Ovary (tissue), 9 donors: ENCODE data around the gene NGF. TPM values are rescaled to one million over a fixed set of nuclear protein-coding genes. Genes with fewer than 3 reads are reported as not detected.

Experiments
- DNase-seq, 5 donors: peaks; one replicate each; pipeline ENCODE4 v3.0.0-alpha.2; 2019 to 2020
- H3K27ac ChIP-seq, 2 donors: fragments of 200-600 bp; one replicate each; pipeline versions ENCODE4 v1.5.1 to v1.8.0; 2019 to 2022
- H3K27me3 ChIP-seq: fragments of 200-600 bp; one replicate; pipeline ENCODE4 v1.8.0; 2022
- H3K36me3 ChIP-seq: fragments of 200-600 bp; sonication (generic); one replicate; pipeline ENCODE4 v1.5.1; 2019
- H3K4me1 ChIP-seq: one replicate; pipeline ENCODE4 v1.8.1; 2013; ENCODE audit warnings: mild to moderate bottlenecking, moderate library complexity; ENCODE audit not compliant: insufficient read depth
- H3K4me3 ChIP-seq: fragments of 200-600 bp; sonication (generic); one replicate; pipeline ENCODE4 v1.5.1; 2017
- H3K9me3 ChIP-seq, 2 donors: fragments of 200-600 bp in 1 of 2; sonication (generic) in 1 of 2; one replicate each; pipeline versions ENCODE4 v1.5.1 to v1.8.1; 2013 to 2019; ENCODE audit warnings: mild to moderate bottlenecking in 1 of 2, moderate library complexity in 1 of 2
- CTCF ChIP-seq, 3 donors: fragments of 450-650 bp in 2 of 3; fragments of 200-600 bp in 1 of 3; IDR thresholded peaks; one replicate each; pipeline versions ENCODE4 v1.5.1 to v1.8.0; 2016 to 2022; ENCODE audit warnings: antibody characterized with exemption in 3 of 3, mild to moderate bottlenecking in 1 of 3
- EP300 ChIP-seq: sonication (generic); formaldehyde crosslinking; IDR thresholded peaks from one replicate; pipeline ENCODE4 v1.6.1; 2017; ENCODE audit warnings: antibody characterized with exemption
- POLR2A ChIP-seq: fragments of 450-650 bp; IDR thresholded peaks from one replicate; pipeline ENCODE4 v1.6.1; 2017; ENCODE audit warnings: antibody characterized with exemption, mild to moderate bottlenecking, moderate library complexity
- WGBS, 3 donors: extraction: QIAGEN DNeasy Blood & Tissue Kit in 1 of 3; methylation state at CpG; one replicate each; pipeline versions ENCODE4 v1.1.5 to v1.1.7; 2013 to 2017; 5-methylcytosine and 5-hydroxymethylcytosine counted together
- intact Hi-C, 4 donors: fragments of 100-400 bp; cut with DNase I; formaldehyde crosslinking; loops; one replicate each; pipeline versions ENCODE4 v1.11.0 to v1.15.1; 2022 to 2023
- polyA plus RNA-seq, 2 donors: library from polyadenylated mRNA; stranded (reverse); fragments of 200-250 nt in 1 of 2; fragments of 350-450 nt in 1 of 2; fragmentation: Illumina TruSeq in 1 of 2; extraction: RNeasy Lipid Tissue Mini Kit (QIAGEN cat#74804) in 1 of 2; gene quantifications; one replicate each; pipeline ENCODE4 v1.2.3, GENCODE V29; 2013 to 2014
- total RNA-seq, 7 donors: library from RNA; depleted of rRNA in 2 of 7; stranded (reverse); fragments of >200 nt in 2 of 7; fragmentation: NEBNext Ultra II Directional in 3 of 7; extraction: Animal tissue kit (Norgen Biotek cat#: 25700) in 3 of 7; gene quantifications; one replicate each; pipeline versions ENCODE4 v1.1.0 to v1.2.4, GENCODE V29; 2016 to 2023
- donor health status: DM: no; HTN: no; CAD: no; lungs with moderate emphysema.
- donor health status: DM: no; HTN: no; CAD: no.
- donor health status: Bipolar disorder and iron deficiency.
- donor health status: DM: yes; HTN: yes; CAD: no.
- donor health status: DM: no; HTN: no; CAD: no.
- donor health status: DM: yes; HTN: yes; CAD: no.

The NGF gene
- total and polyA plus RNA-seq, 9 donors, result 3.0 to 43.4 (median 14.1) TPM

- DNase-seq, result no peak
- no peaks in the 10 kb centered on the region for H3K9me3 ChIP-seq
- no peaks in the 10 kb centered on the region for H3K27me3 ChIP-seq
- H3K4me1 ChIP-seq, result no peaks in the 10 kb centered on the region
- WGBS, 3 donors, result 95 to 98% (median 96%) methylated on average over 1 of the region's 1 CpG
- H3K4me3 ChIP-seq, result no peak overlapping the region
- no peaks in the 10 kb centered on the region for H3K36me3 ChIP-seq
- TF ChIP-seq CTCF (IDR thresholded peaks at IDR 0.05) (no peak), EP300 (no peak), POLR2A (no peak)
- no peak overlapping the region for H3K27ac ChIP-seq
- intact Hi-C loops, result no loop called here
Observed at GRCh38 chr1:115245227-115245626, 92.8 kb downstream of the NGF start.

- intact Hi-C loops, result no loop called here
- no peak for DNase-seq
- no peak overlapping the region for H3K27ac ChIP-seq
- TF ChIP-seq CTCF (IDR thresholded peaks at IDR 0.05) (no peak), POLR2A (no peak), EP300 (no peak)
- H3K9me3 ChIP-seq, result no peaks in the 10 kb centered on the region
- H3K4me3 ChIP-seq, result no peak overlapping the region
- no peaks in the 10 kb centered on the region for H3K27me3 ChIP-seq
- H3K36me3 ChIP-seq, result no peaks in the 10 kb centered on the region
- no peaks in the 10 kb centered on the region for H3K4me1 ChIP-seq
- WGBS, 3 donors, result 92 to 98% (median 95%) methylated on average over 1 of the region's 1 CpG
Observed at GRCh38 chr1:115242543-115242942, 95.5 kb downstream of the NGF start.

GRCh38 chr1:115241309-115241708, 96.7 kb downstream of the NGF start:
- TF ChIP-seq POLR2A (no peak), CTCF (IDR thresholded peaks at IDR 0.05) (no peak), EP300 (no peak)
- Histone ChIP-seq H3K27me3 (no peaks in the 10 kb centered on the region), H3K36me3 (no peaks in the 10 kb centered on the region), H3K9me3 (no peaks in the 10 kb centered on the region), H3K4me1 (no peaks in the 10 kb centered on the region), H3K4me3 (no peak overlapping the region), H3K27ac (no peak overlapping the region)
- intact Hi-C loops, result no loop called here
- no peak for DNase-seq
- 74 to 90% (median 87%) methylated on average over 1 of the region's 1 CpG for WGBS, 3 donors

- Histone ChIP-seq H3K27ac (no peak overlapping the region), H3K9me3 (no peaks in the 10 kb centered on the region), H3K4me3 (no peak overlapping the region), H3K36me3 (no peaks in the 10 kb centered on the region), H3K4me1 (no peaks in the 10 kb centered on the region), H3K27me3 (no peaks in the 10 kb centered on the region)
- no peak for DNase-seq
- WGBS, 3 donors, result 74 to 90% (median 88%) methylated on average over 3 of the region's 3 CpGs
- TF ChIP-seq EP300 (no peak), CTCF (IDR thresholded peaks at IDR 0.05) (no peak), POLR2A (no peak)
- intact Hi-C loops, result no loop called here
Observed at GRCh38 chr1:115240297-115240696, 97.8 kb downstream of the NGF start.

- intact Hi-C loops, result no loop called here
- Histone ChIP-seq H3K27ac (no peak overlapping the region), H3K36me3 (no peaks in the 10 kb centered on the region), H3K27me3 (no peaks in the 10 kb centered on the region), H3K4me3 (no peak overlapping the region), H3K4me1 (no peaks in the 10 kb centered on the region), H3K9me3 (no peaks in the 10 kb centered on the region)
- 56 to 85% (median 64%) methylated on average over 1 of the region's 1 CpG for WGBS, 3 donors
- no peak for DNase-seq
- TF ChIP-seq POLR2A, result no peak
- TF ChIP-seq EP300, result no peak
- no peak for TF ChIP-seq CTCF (IDR thresholded peaks at IDR 0.05)
Observed at GRCh38 chr1:115239426-115239825, 98.6 kb downstream of the NGF start.
